ENCODE data around the gene AVP.
"Not testable (repeated sequence)": the region's sequence is repeated elsewhere in the genome, so short reads cannot be mapped to it uniquely, and the experiment has no call there.

Gene AVP

DNA sequence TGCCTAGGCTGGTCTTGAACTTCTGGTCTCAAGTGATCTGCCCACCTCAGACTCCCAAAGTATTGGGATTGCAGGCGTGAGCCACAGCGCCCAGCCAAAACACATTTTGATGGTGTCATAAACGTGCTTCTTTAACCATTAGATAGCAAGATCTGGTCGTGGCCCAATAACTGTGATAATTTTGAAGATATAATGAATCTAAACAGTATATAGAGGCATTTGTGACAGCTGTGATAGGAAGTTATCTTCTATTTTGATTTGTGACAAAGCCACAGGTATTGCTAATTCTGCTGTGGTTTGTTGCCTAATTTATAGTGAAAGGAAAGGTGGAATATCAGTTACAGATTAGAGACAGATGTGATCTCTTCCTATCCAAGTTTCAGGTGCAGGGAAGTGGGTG lies 13.8 kb downstream of the AVP start:
- CTCF ChIA-PET = no interaction called here
- TF ChIP-seq ELF4 (IDR thresholded peaks at IDR 0.05) = no peak
- TF ChIP-seq CTBP1 (IDR thresholded peaks at IDR 0.05; ENCODE audit: borderline replicate concordance) = no peak
- no peak for TF ChIP-seq HDGF (IDR thresholded peaks at IDR 0.05; ENCODE audit: borderline replicate concordance)
- TF ChIP-seq FOXA1 (IDR thresholded peaks at IDR 0.05) = no peak
- POLR2A ChIA-PET = no interaction called here
- DNase-seq (ENCODE audit: extremely low spot score) = no peak

DNA sequence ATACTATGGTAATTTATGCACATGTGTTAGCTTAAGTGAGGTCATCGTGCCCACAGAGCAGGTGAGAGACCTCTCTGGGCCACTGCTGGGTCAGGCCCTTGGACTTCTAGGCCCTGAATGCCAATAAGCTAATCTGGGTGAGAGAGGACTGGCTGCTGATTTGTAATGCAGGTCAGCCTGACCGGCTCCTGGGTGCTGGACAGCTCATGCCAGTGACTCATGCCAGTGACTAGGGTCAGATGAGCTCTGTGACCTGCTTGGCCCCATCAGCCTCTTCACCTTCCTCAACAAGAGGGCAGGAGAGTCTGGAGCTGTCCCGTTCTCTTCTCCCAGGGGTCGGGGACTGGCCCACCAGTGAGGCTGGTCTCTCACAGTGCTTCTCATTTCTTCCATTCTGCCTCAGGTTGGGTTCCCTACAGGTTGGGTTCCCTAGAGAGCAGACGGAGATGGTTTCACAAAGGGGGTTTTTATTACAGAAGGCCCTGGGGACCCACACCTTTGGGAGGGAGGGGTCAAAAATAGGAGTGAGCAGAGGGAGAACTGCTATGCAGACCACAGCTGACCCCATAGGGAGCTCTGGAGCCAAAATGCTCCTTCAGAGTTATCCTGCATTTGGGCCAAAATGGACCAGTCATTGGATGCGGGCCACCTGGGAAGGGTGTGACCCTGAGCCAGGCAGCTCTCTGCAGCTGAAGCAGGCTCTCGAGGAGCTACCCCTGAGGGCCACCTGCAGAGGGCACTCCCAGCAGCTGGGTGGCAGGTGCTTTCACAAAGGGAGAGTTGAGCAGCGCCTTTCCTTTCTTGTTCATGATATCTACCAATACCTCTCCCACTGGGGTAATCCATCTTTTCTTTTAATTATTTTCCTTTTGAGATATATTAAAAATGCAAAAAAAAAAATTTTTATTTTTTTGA lies 15.3 kb downstream of the AVP start:
- DNase-seq (ENCODE audit: extremely low spot score) = no peak
- ChIA-PET POLR2A (no interaction called here), CTCF (interaction anchor here (0.5 to 1.2 kb wide), 2 partner anchors 16 to 50 kb away, joined by 3 to 8 read pairs; no protein-coding TSS in a partner anchor)
- TF ChIP-seq CTBP1 (IDR thresholded peaks at IDR 0.05; ENCODE audit: borderline replicate concordance) (no peak), HDGF (IDR thresholded peaks at IDR 0.05; ENCODE audit: borderline replicate concordance) (no peak), ZNF384 (IDR thresholded peaks at IDR 0.05) (no peak), NFRKB (IDR thresholded peaks at IDR 0.05) (no peak), FOXA1 (IDR thresholded peaks at IDR 0.05) (no peak), ARNT (IDR thresholded peaks at IDR 0.05) (no peak)

GRCh38 chr20:3068075-3068474 lies 16.4 kb downstream of the AVP start:
- TF ChIP-seq CTBP1 (IDR thresholded peaks at IDR 0.05; ENCODE audit: borderline replicate concordance) (no peak), BHLHE40 (IDR thresholded peaks at IDR 0.05; ENCODE audit: borderline replicate concordance) (no peak), PKNOX1 (IDR thresholded peaks at IDR 0.05) (no peak), L3MBTL2 (conservative IDR thresholded peaks at IDR 0.05) (no peak), ARNT (IDR thresholded peaks at IDR 0.05) (no peak), ZNF384 (IDR thresholded peaks at IDR 0.05) (no peak), FOXK2 (IDR thresholded peaks at IDR 0.05) (no peak), LEF1 (IDR thresholded peaks at IDR 0.05; ENCODE audit: borderline replicate concordance) (no peak), FOXA1 (IDR thresholded peaks at IDR 0.05) (no peak)
- DNase-seq (ENCODE audit: extremely low spot score) = no peak
- CTCF ChIA-PET = no interaction called here
- POLR2A ChIA-PET = no interaction called here

- DNase-seq (ENCODE audit: extremely low spot score) = no peak
- TF ChIP-seq PKNOX1 (IDR thresholded peaks at IDR 0.05) (no peak), FOXK2 (IDR thresholded peaks at IDR 0.05) (no peak), LEF1 (IDR thresholded peaks at IDR 0.05; ENCODE audit: borderline replicate concordance) (no peak), HDGF (IDR thresholded peaks at IDR 0.05; ENCODE audit: borderline replicate concordance) (no peak), NFRKB (IDR thresholded peaks at IDR 0.05) (no peak), CTBP1 (IDR thresholded peaks at IDR 0.05; ENCODE audit: borderline replicate concordance) (no peak), L3MBTL2 (conservative IDR thresholded peaks at IDR 0.05) (no peak), SP1 (IDR thresholded peaks at IDR 0.05) (no peak), ARNT (IDR thresholded peaks at IDR 0.05) (no peak), ZNF384 (IDR thresholded peaks at IDR 0.05) (no peak), FOXA1 (IDR thresholded peaks at IDR 0.05) (no peak), SUZ12 (IDR thresholded peaks at IDR 0.05) (no peak), BHLHE40 (IDR thresholded peaks at IDR 0.05; ENCODE audit: borderline replicate concordance) (no peak)
- POLR2A ChIA-PET = no interaction called here
- CTCF ChIA-PET = no interaction called here
Observed at GRCh38 chr20:3067139-3068014, 17.1 kb downstream of the AVP start.

DNA sequence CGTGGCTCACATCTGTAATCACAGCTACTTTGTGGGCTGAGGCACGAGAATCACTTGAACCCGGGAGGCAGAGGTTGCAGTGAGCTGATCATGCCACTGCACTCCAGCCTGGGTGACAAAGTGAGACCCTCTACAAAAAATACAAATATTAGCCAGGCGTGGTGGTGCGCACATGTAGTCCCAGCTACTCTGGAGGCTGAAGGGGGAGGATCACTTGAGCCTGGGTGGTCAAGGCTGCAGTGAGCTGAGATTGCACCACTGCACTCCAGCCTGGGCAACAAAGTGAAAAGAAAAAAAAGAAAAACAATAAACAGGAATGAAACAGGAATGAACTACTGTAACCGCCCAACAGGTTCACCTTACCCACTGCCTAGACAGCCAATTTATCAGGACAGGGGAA lies 20.4 kb downstream of the AVP start:
- DNase-seq (ENCODE audit: extremely low spot score); POLR2A ChIA-PET: not testable (repeated sequence)
- CTCF ChIA-PET = interaction anchor here (0.6 kb wide), 1 partner anchor 81 kb away, joined by 6 read pairs; no protein-coding TSS in a partner anchor

- DNase-seq (ENCODE audit: extremely low spot score) = no peak
- CTCF ChIA-PET = no interaction called here
- TF ChIP-seq SUZ12 (IDR thresholded peaks at IDR 0.05) (no peak), FOXA1 (IDR thresholded peaks at IDR 0.05) (no peak), L3MBTL2 (conservative IDR thresholded peaks at IDR 0.05) (no peak), CTBP1 (IDR thresholded peaks at IDR 0.05; ENCODE audit: borderline replicate concordance) (no peak), NFRKB (IDR thresholded peaks at IDR 0.05) (no peak), ARNT (IDR thresholded peaks at IDR 0.05) (no peak), FOXK2 (IDR thresholded peaks at IDR 0.05) (no peak), ZNF384 (IDR thresholded peaks at IDR 0.05) (no peak), LEF1 (IDR thresholded peaks at IDR 0.05; ENCODE audit: borderline replicate concordance) (no peak), FOXM1 (IDR thresholded peaks at IDR 0.05; ENCODE audit: borderline replicate concordance) (no peak), HDGF (IDR thresholded peaks at IDR 0.05; ENCODE audit: borderline replicate concordance) (no peak), TARDBP (IDR thresholded peaks at IDR 0.05) (no peak), SP1 (IDR thresholded peaks at IDR 0.05) (no peak), BHLHE40 (IDR thresholded peaks at IDR 0.05; ENCODE audit: borderline replicate concordance) (no peak), ELF4 (IDR thresholded peaks at IDR 0.05) (no peak), PKNOX1 (IDR thresholded peaks at IDR 0.05) (no peak)
- POLR2A ChIA-PET = no interaction called here
Observed at GRCh38 chr20:3059489-3059888, 25.0 kb downstream of the AVP start.

Data from HEK293T (cell line).